G401.6 (cell line): ENCODE results near the gene LIPT2.
"Not testable (repeated sequence)": the region's sequence is repeated elsewhere in the genome, so short reads cannot be mapped to it uniquely, and the experiment has no call there.

Source experiments
- FAIRE-seq: peaks from 2 replicates; lab custom pipeline; 2012; peaks lifted over from hg19 to GRCh38; lab: Jason Lieb, UNC

LIPT2 gene

GRCh38 chr11:74492974-74493790 lies at the start of gene LIPT2:
TSS of gene LIPT2 (minus strand) at chr11:74493724. CDS start at chr11:74493703, 21 bp downstream.
- FAIRE-seq: peak; percentile 97

GRCh38 chr11:74541466-74541865 lies 47.9 kb upstream of the LIPT2 start:
- FAIRE-seq: no peak

- FAIRE-seq: no peak
Observed at GRCh38 chr11:74540270-74540669, 46.7 kb upstream of the LIPT2 start.

GRCh38 chr11:74538680-74539079 lies 45.2 kb upstream of the LIPT2 start:
- no peak for FAIRE-seq

- no peak for FAIRE-seq
Observed at GRCh38 chr11:74535371-74536160, 42.0 kb upstream of the LIPT2 start.

- not testable (repeated sequence) for FAIRE-seq
Observed at GRCh38 chr11:74534946-74535275, 41.4 kb upstream of the LIPT2 start.

GRCh38 chr11:74534216-74534945 lies 40.9 kb upstream of the LIPT2 start:
- FAIRE-seq: no peak

- no peak for FAIRE-seq
Observed at GRCh38 chr11:74533421-74533820, 39.9 kb upstream of the LIPT2 start.

GRCh38 chr11:74532501-74533246 lies 39.1 kb upstream of the LIPT2 start:
- FAIRE-seq: no peak

- no peak for FAIRE-seq
Observed at GRCh38 chr11:74524978-74525377, 31.5 kb upstream of the LIPT2 start.

- FAIRE-seq: no peak
Observed at GRCh38 chr11:74524501-74524900, 31.0 kb upstream of the LIPT2 start.

GRCh38 chr11:74522776-74523175 lies 29.3 kb upstream of the LIPT2 start:
- FAIRE-seq: no peak

GRCh38 chr11:74521666-74522252 lies 28.2 kb upstream of the LIPT2 start:
- no peak for FAIRE-seq

- no peak for FAIRE-seq
Observed at GRCh38 chr11:74520927-74521665, 27.6 kb upstream of the LIPT2 start.

- no peak for FAIRE-seq
Observed at GRCh38 chr11:74520316-74520715, 26.8 kb upstream of the LIPT2 start.

- FAIRE-seq: no peak
Observed at GRCh38 chr11:74519710-74520109, 26.2 kb upstream of the LIPT2 start.

GRCh38 chr11:74517592-74517991 lies 24.1 kb upstream of the LIPT2 start:
- FAIRE-seq: not testable (repeated sequence)

- FAIRE-seq: no peak
Observed at GRCh38 chr11:74507582-74507981, 14.1 kb upstream of the LIPT2 start.

GRCh38 chr11:74506823-74507222 lies 13.3 kb upstream of the LIPT2 start:
- no peak for FAIRE-seq

- no peak for FAIRE-seq
Observed at GRCh38 chr11:74505911-74506310, 12.4 kb upstream of the LIPT2 start.

GRCh38 chr11:74504100-74504691 lies 10.7 kb upstream of the LIPT2 start:
- FAIRE-seq: no peak
